ENCODE measurements around the gene ATP6V0D1.
"Not testable (repeated sequence)": the region's sequence is repeated elsewhere in the genome, so short reads cannot be mapped to it uniquely, and the experiment has no call there.

The ATP6V0D1 gene

GRCh38 chr16:67426950-67427349, 54.0 kb downstream of the ATP6V0D1 start:
- DNase-seq = no peak

GRCh38 chr16:67426022-67426421, 54.9 kb downstream of the ATP6V0D1 start:
- no peak for DNase-seq

- no peak for DNase-seq
Measured at GRCh38 chr16:67425580-67425979, 55.4 kb downstream of the ATP6V0D1 start.

- DNase-seq = no peak
Measured at GRCh38 chr16:67425061-67425460, 55.9 kb downstream of the ATP6V0D1 start.

GRCh38 chr16:67424261-67424615, 56.7 kb downstream of the ATP6V0D1 start:
- no peak for DNase-seq

GRCh38 chr16:67423611-67424260, 57.2 kb downstream of the ATP6V0D1 start:
- DNase-seq = no peak

GRCh38 chr16:67423015-67423414, 57.9 kb downstream of the ATP6V0D1 start:
- no peak for DNase-seq

- DNase-seq = no peak
Measured at GRCh38 chr16:67421030-67421429, 59.9 kb downstream of the ATP6V0D1 start.

GRCh38 chr16:67419931-67420330, 61.0 kb downstream of the ATP6V0D1 start:
- DNase-seq = no peak

- no peak for DNase-seq
Measured at GRCh38 chr16:67419502-67419901, 61.5 kb downstream of the ATP6V0D1 start.

- DNase-seq = no peak
Measured at GRCh38 chr16:67417333-67418061, 63.5 kb downstream of the ATP6V0D1 start.

- peak in 1 of 2 experiments; percentile 32 for DNase-seq
Measured at GRCh38 chr16:67415872-67416793, 64.8 kb downstream of the ATP6V0D1 start, which contains the start of gene ZDHHC1. Gene ZDHHC1, minus strand, starts transcription at chr16:67416477. Its CDS starts 8,702 bp downstream, at chr16:67407775.

GRCh38 chr16:67415421-67415820, 65.5 kb downstream of the ATP6V0D1 start:
- not testable (repeated sequence) for DNase-seq

- DNase-seq = no peak
Measured at GRCh38 chr16:67413978-67414911, 66.7 kb downstream of the ATP6V0D1 start.

- no peak for DNase-seq
Measured at GRCh38 chr16:67412294-67412693, 68.7 kb downstream of the ATP6V0D1 start.

GRCh38 chr16:67411339-67411738, 69.6 kb downstream of the ATP6V0D1 start:
- DNase-seq = no peak

- no peak for DNase-seq
Measured at GRCh38 chr16:67409631-67410030, 71.3 kb downstream of the ATP6V0D1 start.

- DNase-seq = no peak
Measured at GRCh38 chr16:67407788-67408452, 73.0 kb downstream of the ATP6V0D1 start.

GRCh38 chr16:67407176-67407787, 73.7 kb downstream of the ATP6V0D1 start:
- no peak for DNase-seq

GRCh38 chr16:67406111-67406971, 74.6 kb downstream of the ATP6V0D1 start:
- peak in 1 of 2 experiments; percentile 36 for DNase-seq
